Activated T-cell treated with anti-CD3 and anti-CD28 coated beads for 48 hours (primary cell): Measurements from ENCODE around the gene PWWP2B.
"Not testable (repeated sequence)": the region's sequence is repeated elsewhere in the genome, so short reads cannot be mapped to it uniquely, and the experiment has no call there.

Source experiments
- DNase-seq: peaks from one replicate; pipeline ENCODE4 v3.0.0-alpha.2; 2020; ENCODE audit warnings: low read depth

Gene PWWP2B

DNA sequence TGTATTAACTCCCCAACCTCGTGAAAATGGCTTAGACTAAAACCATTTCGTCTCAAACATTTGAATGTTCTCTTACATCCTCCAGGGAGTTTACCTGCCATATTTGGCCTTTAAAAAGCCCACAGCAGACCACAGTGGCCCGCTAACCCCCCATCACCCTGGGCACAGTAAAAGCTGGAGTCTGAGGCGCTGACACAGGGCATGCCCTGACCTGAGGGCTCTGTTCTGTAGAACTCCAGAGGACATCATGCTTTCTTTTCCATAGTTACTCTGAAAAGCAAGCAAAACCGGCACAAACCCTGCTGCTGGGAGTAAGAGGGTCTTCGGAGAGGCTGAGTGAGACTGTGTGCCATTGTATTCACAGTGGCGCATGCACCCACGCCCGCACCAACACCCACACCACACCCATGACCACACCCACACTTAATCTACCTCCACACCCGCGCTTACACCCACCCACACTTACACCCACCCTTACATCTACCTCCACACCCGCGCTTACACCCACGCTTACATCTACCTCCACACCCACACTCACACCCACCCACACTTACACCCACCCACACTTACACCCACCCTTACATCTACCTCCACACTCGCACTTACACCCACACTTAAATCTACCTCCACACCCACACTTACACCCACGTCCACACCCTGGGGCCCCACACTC lies 32.9 kb upstream of the PWWP2B start:
- no peak for DNase-seq

DNA sequence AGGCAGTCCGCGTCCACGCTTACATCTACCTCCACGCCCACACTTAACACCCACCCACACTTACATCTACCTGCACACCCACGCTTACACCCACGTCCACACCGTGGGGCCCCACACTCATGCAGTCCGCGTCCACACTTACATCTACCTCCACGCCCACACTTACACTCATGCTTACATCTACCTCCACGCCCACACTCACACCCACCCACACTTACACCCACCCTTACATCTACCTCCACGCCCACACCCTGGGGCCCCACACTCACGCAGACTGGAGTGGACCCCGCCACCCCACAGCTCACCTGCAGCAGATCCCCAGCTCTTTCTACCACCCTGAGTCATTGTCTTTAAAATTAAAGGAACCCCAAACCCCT lies 32.4 kb upstream of the PWWP2B start:
- peak; percentile 37 for DNase-seq

DNA sequence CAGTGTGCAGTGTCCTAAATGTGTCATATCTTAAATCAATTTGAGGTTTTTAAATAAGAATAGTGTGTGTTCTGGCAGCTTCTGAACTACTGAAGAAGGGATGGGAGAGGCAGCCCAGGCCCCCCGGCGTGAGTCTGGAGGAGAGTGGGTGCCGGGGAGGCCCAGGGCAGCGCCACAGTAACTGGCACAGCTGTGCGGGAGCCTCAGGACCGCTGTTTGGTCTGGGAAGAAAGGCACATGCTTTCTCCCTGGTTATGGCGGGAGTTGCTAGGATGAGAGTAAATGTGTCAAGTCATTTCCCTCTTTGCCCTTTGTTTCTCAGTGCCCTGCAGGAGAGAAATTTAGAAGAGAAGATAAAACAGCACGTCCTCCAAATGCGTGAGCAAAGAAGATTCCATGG lies 31.9 kb upstream of the PWWP2B start:
- DNase-seq, result no peak

DNA sequence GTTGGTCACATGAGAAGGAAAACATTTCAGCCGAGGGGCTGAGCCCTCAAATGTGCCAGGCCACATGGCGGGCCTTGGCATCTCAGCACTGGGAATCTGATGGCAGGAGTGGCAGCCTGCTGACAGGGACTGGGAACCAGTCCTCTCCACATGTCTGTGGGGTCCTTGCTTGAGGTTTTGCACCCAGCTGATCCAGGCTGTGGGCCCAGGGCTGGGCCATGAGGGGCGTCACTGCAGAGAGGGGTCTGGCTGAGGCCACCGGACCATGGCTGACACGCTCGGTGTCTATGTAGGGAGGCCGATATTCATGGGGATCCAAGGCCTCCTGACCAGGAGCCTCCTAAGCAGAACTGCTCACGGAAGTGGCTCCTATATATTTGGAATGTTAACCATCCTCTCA lies 31.0 kb upstream of the PWWP2B start:
- DNase-seq, result no peak

DNA sequence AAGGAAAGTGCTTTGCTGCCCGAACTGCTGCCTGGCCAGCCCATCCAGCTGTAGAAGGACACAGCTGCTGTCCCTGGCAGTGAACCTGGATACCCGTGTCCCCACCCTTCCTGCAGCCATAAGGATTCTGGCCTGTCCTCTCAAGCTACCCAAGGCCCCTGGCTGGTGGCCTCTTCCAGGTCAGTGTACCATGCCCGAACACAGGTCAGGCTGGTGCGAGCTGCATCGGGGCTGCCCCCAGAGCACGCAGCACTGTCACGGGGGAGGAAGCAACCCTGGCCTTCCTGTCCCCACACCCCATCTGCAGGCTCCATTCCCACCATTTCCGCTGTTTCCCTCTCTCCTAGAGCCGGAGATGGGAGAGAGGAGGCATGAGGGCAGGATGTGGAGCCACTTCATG lies 30.5 kb upstream of the PWWP2B start:
- DNase-seq, result no peak

DNA sequence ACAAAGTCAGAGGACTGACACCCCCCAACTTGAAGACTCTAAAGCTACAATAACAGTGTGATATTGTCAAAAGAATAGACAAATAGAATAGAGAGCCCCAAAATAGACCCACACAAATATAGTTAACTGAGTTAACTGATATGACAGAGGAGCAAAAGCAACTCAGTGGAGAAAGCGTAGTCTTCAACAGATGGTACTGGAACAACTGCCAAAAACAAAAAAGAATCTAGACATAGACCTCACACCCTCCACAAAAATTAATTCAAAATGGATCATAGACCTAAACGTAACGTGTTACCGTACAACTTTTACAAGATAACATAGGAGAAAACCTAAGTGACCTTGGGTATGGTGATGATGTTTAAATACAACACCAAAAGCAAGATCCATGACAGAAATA lies 28.6 kb upstream of the PWWP2B start:
- no peak for DNase-seq

DNA sequence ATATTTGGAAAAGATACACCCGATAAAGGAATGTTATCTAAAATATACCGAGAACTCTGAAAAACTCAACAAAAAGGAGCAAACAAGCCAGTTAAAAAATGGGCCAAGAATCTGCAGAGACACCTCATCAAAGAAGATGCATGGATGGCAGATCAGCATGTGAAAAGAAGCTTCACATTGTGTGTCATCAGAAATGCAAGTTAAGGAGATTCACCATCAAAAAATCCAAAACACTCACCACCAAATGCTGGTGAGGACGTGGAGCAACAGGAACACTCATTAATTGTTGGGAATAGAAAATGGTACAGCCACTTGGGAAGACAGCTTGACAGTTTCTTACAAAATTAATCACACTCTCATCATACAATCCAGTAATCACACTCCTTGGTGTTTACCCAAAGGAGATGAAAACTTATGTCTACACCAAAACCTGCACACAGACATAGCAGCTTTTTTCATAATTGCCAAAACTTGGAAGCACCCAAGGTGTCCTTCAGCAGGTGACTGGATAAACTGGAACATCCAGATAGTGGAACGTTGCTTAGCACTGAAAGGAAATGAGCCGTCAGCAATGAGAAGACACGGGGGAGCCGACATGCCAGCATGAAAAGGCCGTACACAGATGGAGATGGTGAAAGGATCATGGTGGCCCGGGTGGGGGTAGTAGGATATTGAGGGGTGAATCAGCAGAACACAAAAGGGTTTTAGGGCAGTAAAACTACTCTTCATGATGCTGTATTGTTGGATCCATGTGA lies 27.9 kb upstream of the PWWP2B start:
- no peak for DNase-seq

DNA sequence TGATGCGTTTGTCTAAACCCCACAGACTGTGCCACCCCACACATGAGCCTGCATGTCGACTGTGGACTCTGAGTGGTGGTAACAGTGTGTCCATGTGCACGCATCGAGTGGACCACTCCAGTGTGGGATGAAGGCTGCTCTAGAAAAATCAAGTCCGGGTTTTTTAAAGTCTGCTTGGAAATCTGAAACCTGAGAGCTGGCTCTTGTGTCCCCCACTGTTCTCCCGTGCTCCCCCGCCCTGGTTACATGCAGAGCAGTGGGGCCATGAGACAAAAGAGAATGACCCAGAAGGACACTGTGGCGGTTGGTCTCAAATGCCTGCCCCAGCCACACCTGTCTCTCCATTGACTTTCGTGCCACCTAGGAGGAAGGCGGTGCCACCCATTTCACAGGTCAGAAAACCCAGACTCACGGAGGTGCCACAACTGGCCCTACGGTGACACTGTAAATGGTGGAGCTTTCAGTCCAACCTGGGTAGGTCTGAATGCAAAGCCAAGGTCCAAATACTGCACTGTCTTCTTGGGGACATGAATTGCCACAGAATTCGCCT lies 27.3 kb upstream of the PWWP2B start:
- DNase-seq, result no peak

DNA sequence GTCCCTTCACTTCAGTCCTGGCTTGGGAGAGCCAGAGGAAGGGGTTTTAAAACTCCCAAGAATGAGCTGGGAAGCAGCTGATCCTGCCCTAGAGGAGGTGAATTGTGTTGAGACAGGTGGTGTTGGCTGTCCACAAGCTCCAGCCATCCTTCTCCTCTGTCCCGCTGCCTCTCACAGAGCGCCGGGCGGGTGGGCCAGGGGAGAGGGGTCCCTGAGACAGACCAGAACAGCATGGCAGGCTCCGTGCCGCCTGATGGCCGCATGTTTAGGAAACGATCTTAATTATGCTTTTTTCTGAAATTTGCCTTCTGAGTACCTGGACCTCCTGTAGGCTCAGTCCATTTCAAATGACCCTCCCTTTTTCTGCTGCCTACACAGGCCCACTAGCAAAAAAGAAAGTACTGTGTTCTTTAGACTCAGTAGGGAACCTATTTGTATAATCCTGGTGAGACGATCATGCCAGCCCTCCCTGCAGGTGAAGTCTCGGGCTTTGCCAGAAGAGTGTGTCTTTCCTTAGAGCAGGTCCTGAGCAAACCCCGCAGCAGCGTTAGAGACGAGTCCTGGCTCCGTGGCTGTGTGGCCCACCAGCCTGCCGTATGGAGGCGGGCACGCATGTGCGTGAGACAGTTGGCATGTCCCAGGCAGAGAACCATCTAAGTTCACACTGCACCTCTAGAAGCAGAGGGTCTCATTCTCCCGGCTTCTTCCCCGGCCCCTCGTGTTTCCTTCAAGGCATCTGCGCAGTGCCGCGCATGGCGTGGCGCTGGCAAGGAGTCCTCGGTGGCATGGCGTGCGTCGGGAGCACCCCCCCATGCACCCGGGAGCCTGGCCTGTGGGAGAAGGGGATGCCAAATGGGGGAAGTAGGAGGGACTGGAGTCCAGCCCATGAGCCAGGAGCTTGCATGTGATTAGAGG lies 26.3 kb upstream of the PWWP2B start:
- DNase-seq, result no peak

DNA sequence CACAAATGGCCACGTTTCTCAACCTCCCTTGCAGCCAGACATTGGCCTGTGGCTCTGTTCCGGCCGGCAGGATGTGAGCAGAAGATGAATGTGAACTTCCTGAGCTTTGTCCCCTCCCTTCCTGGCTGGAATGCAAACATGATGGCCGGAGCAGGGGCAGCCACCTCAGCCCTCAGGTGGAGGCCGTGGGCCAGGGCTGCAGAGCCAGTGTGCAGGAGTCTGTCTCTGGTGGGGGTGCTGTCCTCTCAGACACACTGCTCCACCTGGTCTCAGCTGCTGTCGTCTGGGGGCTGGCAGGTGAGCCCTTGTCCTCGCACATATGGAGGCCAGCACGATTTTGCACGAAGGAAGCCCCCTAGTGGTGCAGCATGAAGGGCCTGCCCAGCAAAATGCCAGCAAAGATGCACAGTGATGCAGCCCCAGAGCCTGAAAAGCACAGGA lies 25.3 kb upstream of the PWWP2B start:
- DNase-seq, result no peak

DNA sequence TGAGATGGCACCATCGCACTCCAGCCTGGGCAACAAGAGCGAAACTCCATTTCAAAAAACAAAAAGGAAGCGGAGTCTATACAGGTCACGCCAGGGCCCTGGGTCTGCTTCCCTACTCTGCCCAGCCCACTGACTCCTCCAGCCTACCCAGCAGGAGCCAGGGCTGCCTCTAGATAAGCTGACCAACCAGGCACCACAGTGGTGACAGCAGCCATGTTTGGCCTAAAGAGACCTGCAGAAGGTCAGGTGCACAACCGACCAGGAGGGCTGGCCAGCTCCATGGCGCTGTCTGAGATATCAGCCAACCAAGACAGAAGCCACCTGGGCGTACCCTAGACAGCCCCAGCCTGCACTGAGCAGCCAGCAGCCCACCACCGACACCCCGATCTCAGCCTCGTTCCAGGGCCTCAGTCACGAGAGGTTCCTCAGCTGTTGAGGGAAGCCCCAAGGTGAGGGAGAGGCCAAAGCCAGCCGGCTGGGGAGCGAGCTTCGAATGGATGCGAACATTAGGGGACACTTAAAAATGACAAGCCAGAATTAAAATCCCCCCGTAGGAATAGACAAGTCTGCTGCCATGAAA lies 24.4 kb upstream of the PWWP2B start:
- no peak for DNase-seq

DNA sequence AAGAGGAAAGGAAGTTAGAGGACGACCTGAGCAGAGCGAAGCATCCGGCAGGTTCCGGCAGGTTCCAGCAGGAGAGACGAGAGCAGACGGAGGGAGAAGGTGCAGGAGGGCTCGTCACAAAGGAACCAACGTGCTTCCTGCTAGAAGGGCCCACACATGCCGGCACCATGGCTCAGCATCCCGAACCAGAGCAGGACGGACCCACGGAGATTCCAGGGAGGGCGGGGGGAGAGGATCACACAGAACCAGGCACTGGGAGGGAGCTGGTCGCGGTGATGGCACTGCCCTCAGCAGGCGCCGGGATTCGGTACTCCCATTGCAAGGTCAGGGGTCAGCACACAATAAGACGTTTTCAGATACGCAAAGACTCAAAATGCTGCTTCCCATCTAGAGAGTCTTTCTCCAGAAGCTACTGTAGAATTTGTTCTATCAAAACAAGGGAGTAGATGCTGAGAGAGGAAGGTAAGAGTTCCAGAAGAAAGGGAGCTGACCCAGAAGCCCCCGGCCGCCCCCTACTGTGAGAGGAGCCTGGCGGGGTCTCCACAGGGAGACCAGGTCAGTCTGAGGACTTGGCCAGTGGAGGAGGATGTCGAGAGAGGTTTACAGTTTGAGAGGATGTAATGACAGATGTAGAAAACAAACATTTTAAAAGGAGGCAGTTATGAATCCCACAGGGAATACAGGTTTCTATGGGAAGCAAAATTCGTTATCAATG lies 23.6 kb upstream of the PWWP2B start:
- no peak for DNase-seq

DNA sequence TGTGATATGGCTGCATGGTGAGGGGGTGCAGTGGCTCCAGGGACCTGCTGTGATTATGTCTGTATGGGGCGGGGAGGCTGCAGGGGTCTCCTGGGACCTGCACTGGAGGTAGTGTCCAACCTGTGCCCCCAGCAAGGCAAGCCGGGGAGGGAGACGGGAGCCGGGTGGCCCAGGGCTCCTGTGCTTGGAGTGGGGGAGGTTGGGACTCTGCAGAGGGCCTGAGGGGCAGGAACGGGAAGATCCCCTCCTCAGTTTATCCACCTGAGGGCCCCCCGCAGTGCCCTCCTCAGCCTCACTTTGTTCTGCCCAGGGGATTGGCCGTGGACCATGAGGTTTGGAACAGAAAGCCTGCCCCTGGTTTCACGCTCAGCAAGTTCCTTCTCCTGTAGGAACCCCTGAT lies 22.8 kb upstream of the PWWP2B start:
- DNase-seq, result no peak

DNA sequence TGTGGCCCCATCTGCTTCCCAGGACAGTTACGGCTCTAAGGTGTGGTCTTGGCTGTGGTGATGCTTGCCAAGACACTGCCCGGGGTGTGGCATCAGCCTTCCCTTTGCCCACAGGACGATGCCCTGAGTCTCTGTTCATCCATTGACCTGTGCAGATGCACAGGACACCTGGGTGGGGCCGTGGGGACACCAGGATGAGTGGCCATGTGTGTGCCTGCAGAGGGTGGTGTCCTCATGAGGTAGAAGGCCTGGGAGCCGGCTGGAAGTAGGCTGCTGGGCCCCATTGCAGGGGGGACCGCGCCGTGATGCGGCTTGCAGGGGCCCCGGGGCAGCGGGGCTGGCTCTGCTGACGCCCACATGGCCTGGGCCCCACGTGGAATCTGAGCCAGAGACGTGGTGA lies 22.4 kb upstream of the PWWP2B start:
- no peak for DNase-seq

DNA sequence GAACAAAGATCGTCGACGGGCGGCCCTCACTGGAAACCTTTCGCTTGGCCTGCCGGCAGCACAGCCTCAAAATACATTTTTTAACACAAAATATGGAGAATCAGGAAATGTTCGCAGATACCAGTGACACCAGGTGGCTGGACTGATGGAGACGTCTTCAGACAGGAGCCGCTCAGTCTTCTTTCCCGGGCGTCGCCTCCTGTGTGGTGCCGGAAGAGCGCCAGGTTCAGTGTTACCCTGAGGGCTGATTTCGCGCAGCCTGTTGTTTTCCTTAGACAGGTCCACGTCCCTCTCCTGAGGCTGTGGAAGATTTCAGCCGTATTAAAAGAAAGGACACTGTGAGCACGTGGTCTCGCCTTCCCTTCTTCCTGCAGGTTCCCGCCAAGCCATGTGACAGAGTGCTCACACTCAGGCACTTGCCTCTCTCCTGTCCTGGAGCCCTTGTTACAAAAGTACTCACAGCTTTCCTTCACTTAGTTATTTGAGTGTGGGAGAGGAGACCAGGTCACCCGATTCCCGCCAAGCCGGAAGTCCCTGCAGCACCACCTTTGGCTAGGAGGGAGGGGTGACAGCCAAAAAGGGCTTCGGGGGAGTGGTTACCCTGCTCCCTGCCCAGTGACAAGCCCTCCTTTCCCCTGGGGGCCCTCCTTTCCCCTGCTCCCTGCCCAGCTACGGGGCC lies 21.7 kb upstream of the PWWP2B start:
- no peak for DNase-seq

DNA sequence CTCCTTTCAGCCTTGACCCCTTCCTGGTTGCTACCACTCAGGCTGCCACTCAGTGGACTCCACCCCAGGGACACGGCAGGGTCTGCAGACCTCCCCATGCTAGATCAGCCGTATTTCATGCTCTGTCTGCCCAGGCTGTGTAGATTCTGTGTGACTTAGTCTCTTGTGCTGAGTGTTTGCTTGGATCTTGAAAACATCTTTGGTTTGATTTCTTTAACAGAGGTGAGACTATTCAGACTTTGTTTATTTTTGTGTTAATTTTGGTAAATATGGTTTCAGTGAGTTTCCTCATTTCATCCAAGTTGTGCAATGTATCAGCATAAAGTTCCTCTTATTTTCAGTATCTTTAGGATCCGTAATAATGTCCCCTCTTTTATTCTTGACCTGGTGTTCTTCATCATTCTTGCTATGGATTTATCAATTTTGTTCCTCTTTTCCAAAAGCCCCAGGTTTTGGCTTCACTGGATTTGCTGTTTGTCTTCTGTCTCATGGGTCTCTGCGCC lies 21.2 kb upstream of the PWWP2B start:
- no peak for DNase-seq

DNA sequence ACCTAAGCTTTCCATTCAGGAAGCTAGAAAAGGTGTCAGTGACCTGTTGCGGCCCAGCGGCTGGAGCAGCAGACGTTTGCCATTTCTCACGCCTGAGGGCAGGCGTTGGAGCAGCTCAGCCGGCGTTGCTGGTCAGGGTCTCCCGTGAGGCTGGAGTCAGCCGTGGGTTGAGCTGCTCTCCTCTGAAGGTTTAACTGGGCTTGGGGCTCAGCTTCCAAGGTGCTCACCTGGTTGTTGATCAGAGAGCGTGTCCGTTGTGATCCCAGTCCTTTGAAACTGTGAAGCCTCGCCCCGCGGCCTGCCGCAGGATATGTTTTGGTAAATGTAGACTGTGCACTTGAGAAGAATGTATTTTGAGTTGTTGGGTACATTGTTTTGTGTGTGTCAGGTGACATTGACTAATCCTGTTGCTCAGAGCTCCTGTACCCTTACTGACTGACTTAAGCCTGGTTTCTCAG lies 20.6 kb upstream of the PWWP2B start:
- DNase-seq, result no peak

DNA sequence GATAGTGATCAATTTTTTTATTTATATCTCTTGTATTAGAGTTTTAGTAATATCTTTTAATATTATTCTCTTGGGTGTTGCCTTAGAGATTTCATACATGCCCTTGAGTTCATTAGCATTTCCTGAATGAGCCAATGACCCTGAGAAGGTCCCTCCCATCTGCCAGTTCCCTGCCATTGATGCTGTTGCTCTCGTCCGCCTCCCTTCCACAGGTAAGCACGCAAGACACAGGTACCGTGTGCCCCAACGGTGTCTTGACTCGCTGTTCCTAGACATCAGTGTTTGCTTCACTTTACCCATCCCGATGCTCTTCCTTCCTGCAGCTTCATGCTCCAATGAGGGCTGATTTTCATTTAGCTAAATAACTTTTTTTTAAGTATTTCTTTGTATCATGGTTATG lies 19.7 kb upstream of the PWWP2B start:
- DNase-seq, result no peak

DNA sequence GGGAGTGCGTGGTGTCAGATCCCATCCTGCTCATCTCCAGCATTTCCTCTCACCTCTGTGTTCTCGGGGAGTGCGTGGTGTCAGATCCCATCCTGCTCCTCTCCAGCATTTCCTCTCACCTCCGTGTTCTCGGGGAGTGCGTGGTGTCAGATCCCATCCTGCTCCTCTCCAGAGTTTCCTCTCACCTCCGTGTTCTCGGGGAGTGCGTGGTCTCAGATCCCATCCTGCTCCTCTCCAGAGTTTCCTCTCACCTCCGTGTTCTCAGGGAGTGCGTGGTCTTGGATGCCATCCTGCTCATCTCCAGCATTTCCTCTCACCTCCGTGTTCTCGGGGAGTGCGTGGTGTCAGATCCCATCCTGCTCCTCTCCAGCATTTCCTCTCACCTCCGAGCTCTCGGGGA lies 18.0 kb upstream of the PWWP2B start:
- not testable (repeated sequence) for DNase-seq

DNA sequence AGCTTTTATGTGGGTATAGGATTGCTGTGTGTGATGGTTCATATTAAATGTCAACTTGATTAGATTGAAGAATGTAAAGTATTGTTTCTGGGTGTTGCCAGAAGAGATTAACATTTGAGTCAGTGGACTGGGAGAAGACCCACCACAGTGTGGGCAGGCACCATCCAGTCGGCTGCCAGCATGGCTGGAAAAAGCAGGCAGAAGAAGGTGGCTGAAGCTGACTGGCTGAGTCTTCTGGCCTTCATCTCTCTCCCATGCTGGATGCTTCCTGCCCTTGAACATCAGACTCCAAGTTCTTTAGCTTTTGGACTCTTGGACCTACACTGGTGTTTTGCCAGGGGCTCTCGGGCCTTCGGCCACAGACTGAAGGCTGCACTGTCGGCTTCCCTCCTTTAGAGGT lies 16.0 kb upstream of the PWWP2B start:
- DNase-seq, result not testable (repeated sequence)

DNA sequence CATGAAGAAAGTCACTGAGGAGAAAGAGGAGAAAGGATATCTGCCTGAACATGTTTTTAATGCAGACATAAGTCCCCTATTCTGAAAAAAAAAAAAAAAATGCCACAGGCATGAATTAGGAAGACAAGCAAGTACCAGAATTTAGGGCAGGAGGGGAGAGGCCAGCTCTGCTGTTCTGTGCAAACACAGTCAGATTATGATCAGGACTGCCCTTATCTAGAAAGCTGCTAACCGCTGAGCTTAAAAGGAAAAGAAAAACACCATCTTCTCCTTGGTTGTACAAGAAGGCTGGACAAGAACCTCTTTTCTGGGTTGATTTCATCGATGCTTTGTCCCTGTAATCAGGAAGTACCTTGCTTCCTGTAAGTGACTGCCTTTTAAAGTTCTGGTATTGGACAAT lies 15.3 kb upstream of the PWWP2B start:
- DNase-seq, result no peak
